HL-60 (cell line): ENCODE measurements around the gene EVA1C.

Experiments
- GABPA ChIP-seq: IDR thresholded peaks from 2 replicates; pipeline ENCODE4 v1.6.1; 2012; ENCODE audit warnings: low read depth
- POLR2AphosphoS5 ChIP-seq: IDR thresholded peaks from 2 replicates; pipeline ENCODE4 v1.6.1; 2012; ENCODE audit warnings: low read depth
- TF ChIP-seq, protein P1 (sequence below): IDR thresholded peaks from one replicate; pipeline ENCODE4 v1.5.1; 2011; ENCODE audit warnings: low read length, control low read depth, inconsistent platforms; ENCODE audit not compliant: insufficient read depth
- TF ChIP-seq, protein P2 (sequence below): IDR thresholded peaks from 2 replicates; pipeline ENCODE4 v1.6.1; 2012; ENCODE audit warnings: low read depth; ENCODE audit not compliant: insufficient replicate concordance

DNA sequence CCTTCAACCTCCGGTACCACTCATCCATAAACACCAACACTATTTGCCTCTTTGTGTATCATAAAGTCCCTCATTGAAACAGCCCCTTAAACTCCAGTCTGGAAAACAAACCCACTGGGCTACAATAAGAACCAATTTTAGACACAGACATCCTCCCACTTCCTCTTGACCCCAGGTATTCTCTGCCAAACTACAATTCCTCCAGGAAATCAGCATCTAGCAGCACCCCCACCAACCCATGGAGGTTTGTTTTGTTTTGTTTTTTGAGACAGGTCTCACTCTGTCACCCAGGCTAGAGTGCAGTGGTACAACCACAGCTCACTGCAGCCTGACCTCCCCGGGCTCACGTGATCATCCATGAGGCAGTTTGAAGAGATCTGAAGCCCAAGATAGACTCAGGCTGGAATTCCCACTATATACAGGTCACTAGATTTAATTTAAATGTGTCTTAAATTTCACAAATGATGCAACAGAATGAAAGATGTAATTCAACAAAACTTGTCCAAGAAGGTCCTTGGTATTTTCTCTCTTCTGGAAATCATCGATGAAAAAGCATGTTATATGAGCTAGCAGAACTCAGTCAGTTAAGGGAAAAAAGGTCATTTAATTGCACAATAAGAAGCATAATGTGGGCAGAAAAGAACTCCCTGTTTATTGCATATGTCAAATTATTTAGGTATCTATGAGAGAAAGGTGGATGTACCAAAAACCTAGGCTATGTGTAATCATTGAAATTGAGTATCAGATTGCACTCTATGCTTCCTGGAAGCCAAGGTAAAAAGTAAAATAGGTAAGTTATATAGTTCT is 142.5 kb downstream of the EVA1C start:
- TF ChIP-seq, protein P1, sequence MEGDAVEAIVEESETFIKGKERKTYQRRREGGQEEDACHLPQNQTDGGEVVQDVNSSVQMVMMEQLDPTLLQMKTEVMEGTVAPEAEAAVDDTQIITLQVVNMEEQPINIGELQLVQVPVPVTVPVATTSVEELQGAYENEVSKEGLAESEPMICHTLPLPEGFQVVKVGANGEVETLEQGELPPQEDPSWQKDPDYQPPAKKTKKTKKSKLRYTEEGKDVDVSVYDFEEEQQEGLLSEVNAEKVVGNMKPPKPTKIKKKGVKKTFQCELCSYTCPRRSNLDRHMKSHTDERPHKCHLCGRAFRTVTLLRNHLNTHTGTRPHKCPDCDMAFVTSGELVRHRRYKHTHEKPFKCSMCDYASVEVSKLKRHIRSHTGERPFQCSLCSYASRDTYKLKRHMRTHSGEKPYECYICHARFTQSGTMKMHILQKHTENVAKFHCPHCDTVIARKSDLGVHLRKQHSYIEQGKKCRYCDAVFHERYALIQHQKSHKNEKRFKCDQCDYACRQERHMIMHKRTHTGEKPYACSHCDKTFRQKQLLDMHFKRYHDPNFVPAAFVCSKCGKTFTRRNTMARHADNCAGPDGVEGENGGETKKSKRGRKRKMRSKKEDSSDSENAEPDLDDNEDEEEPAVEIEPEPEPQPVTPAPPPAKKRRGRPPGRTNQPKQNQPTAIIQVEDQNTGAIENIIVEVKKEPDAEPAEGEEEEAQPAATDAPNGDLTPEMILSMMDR, result no peak
- TF ChIP-seq GABPA, result no peak
- no peak for TF ChIP-seq POLR2AphosphoS5
- TF ChIP-seq, protein P2, sequence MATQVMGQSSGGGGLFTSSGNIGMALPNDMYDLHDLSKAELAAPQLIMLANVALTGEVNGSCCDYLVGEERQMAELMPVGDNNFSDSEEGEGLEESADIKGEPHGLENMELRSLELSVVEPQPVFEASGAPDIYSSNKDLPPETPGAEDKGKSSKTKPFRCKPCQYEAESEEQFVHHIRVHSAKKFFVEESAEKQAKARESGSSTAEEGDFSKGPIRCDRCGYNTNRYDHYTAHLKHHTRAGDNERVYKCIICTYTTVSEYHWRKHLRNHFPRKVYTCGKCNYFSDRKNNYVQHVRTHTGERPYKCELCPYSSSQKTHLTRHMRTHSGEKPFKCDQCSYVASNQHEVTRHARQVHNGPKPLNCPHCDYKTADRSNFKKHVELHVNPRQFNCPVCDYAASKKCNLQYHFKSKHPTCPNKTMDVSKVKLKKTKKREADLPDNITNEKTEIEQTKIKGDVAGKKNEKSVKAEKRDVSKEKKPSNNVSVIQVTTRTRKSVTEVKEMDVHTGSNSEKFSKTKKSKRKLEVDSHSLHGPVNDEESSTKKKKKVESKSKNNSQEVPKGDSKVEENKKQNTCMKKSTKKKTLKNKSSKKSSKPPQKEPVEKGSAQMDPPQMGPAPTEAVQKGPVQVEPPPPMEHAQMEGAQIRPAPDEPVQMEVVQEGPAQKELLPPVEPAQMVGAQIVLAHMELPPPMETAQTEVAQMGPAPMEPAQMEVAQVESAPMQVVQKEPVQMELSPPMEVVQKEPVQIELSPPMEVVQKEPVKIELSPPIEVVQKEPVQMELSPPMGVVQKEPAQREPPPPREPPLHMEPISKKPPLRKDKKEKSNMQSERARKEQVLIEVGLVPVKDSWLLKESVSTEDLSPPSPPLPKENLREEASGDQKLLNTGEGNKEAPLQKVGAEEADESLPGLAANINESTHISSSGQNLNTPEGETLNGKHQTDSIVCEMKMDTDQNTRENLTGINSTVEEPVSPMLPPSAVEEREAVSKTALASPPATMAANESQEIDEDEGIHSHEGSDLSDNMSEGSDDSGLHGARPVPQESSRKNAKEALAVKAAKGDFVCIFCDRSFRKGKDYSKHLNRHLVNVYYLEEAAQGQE, result no peak
